ENCODE measurements around the gene CD58. TPM values are rescaled to one million over a fixed set of nuclear protein-coding genes. Genes with fewer than 3 reads are reported as not detected.

CD58 gene
- polyA plus RNA-seq, 3 donors: 16.6 to 19.1 (median 18.8) TPM

- DNase-seq (ENCODE audit: extremely low read depth in 1 of 11, low read depth in 9 of 11, low spot score in 4 of 11): no peak
Measured at GRCh38 chr1:116559304-116559761, 11.5 kb downstream of the CD58 start.

DNA sequence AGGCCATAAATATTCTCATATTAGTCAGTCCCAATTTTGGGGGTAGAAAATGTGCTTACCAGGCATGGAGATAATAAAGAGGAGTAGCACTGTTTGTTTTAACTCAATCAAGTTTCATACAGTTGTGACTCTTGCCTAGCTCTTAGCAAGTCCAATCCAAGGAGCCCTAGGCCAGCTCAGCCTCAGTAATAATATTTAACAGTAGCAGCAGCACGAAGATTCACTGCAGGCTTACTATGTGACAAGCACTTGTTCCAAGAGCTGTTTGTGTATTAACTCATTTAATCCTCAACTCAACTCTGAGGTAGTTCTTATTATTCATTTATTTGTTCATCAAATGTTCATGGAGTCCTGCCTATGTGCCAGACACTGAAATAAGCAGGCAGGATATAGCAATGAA is 12.3 kb downstream of the CD58 start:
- no peak for DNase-seq (ENCODE audit: extremely low read depth in 1 of 11, low read depth in 9 of 11, low spot score in 4 of 11)

GRCh38 chr1:116558140-116558549 is 12.7 kb downstream of the CD58 start:
- DNase-seq (ENCODE audit: extremely low read depth in 1 of 11, low read depth in 9 of 11, low spot score in 4 of 11): no peak

DNA sequence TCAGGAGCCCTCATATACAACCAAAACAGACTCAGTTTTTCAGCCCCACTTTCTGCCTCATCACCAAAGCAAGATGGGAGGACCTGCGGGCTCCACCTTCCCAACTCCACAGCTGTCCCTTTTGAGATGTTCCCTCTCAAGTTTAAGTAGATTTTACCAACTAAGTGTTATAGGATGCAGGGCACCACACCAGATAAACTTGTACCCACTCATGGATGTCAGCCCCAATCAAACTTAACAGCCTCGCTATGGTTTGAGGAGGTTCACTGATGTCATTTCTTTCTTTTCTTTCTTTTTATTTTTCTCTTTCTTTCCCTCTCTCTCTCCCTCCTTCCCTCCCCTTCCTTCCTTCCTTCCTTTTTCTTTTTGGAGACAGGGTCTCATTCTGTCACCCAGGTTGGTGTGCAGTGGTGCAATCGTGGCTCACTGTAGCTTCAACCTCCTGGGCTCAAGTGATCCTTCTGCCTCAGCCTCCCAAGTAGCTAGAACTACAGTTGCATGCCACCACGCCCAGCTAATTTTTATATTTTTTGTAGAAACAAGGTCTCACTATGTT is 13.4 kb downstream of the CD58 start:
- DNase-seq (ENCODE audit: extremely low read depth in 1 of 11, low read depth in 9 of 11, low spot score in 4 of 11): no peak

DNA sequence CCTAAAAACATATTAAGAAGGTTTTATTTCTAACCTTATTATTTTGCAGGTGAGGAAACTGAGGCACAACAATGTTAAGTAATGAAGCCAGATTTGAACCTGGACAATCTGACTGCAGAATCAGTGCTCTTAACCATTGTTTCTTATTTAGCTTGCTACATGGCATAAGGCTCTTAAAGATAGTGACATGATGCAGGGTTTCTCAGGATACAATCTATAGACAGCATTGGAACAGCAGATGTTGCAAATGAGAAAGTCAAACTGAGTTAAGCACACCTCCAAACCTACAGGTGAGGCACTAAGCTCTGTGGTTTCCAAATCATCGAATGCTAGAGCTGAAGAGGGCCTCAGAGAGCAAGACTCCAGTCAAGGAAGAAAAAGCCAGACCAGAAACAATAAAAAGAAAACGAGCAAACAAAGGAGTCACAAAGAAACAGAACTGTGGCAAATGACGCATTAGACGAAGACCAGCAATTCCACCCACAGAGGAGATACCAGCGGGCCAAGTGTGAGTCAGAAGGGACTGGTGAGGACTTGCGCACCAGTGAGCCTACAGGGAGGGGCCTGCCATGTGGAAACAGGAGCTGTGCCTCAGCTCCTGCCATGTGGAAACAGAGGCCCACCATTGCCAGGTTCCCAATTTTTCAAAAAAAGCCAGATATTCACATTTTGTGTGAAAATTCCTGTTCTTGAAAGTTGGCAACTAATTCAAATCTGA is 14.4 kb downstream of the CD58 start:
- DNase-seq (ENCODE audit: extremely low read depth in 1 of 11, low read depth in 9 of 11, low spot score in 4 of 11): no peak

GRCh38 chr1:116554924-116555323 is 15.9 kb downstream of the CD58 start:
- DNase-seq (ENCODE audit: extremely low read depth in 1 of 11, low read depth in 9 of 11, low spot score in 4 of 11): no peak

GRCh38 chr1:116553386-116554115 is 17.3 kb downstream of the CD58 start:
- DNase-seq (ENCODE audit: extremely low read depth in 1 of 11, low read depth in 9 of 11, low spot score in 4 of 11): no peak

DNA sequence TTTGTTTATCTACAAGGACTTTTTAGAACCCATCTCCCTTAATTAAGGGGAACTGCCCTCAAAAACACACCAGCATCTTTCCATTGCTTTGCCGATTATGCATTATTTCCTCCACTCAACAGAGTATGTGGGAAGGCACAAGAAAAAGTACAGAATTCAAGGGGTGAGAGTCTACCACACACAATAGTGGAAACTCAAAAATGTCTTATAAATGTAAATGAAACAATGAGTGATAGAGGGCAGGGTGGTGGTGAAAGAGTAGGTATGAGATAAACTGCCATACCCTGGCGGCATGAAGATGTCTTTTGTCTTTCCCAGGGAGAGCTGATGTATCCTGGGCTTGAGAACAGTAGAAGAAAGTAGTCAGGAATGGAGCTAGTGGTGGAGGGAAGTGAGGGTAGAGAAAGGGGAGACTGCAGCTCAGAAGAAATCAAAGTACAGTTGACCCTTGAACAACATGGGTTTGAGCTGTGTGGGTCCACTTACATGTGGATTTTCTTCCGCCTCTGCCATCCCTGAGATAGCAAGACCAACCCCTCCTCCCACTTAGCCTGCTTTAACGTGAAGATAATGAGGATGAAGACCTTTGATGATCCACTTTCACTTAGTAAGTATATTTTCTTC is 24.4 kb downstream of the CD58 start:
- DNase-seq (ENCODE audit: extremely low read depth in 1 of 11, low read depth in 9 of 11, low spot score in 4 of 11): no peak

DNA sequence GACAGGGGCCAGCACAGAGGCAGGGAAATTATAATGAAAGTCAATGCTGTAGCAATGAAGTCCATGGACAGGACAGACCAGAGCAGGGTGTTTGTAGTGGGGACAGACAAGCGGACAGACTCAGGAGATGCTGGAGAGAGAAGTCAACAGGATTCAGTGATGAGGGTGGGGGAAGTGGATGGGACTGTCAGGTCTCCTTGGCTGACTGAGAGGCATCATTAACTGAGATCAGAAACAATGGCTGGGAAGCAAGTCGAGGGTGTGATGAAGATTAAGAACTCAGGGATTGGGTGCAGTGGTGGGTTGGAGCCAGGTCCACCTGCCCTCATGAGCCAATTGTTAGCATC is 25.5 kb downstream of the CD58 start:
- DNase-seq (ENCODE audit: extremely low read depth in 1 of 11, low read depth in 9 of 11, low spot score in 4 of 11): no peak

GRCh38 chr1:116544588-116545358 is 26.1 kb downstream of the CD58 start:
- DNase-seq (ENCODE audit: extremely low read depth in 1 of 11, low read depth in 9 of 11, low spot score in 4 of 11): no peak

- DNase-seq (ENCODE audit: extremely low read depth in 1 of 11, low read depth in 9 of 11, low spot score in 4 of 11): no peak
Measured at GRCh38 chr1:116540088-116540487, 30.7 kb downstream of the CD58 start.

- no peak for DNase-seq (ENCODE audit: extremely low read depth in 1 of 11, low read depth in 9 of 11, low spot score in 4 of 11)
Measured at GRCh38 chr1:116538544-116538943, 32.3 kb downstream of the CD58 start.

DNA sequence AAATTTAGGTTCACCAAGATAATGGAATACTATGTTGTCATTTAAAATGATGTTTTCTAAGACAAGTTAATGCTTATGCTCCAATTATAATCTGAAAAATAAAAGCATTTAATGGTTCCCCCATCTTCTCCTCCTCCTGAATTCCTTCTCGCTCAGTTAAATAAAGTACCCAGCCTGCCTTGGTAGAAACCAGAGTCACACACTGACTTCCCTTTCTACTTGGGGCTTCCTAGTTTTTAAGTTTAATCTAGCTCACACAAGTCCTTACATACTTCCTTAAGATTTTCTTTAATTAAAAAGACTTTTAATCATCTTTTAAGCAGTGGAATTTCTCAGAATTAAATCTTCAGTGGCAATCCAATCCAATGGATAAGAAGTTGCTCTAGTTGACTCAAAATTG is 32.9 kb downstream of the CD58 start:
- no peak for DNase-seq (ENCODE audit: extremely low read depth in 1 of 11, low read depth in 9 of 11, low spot score in 4 of 11)

DNA sequence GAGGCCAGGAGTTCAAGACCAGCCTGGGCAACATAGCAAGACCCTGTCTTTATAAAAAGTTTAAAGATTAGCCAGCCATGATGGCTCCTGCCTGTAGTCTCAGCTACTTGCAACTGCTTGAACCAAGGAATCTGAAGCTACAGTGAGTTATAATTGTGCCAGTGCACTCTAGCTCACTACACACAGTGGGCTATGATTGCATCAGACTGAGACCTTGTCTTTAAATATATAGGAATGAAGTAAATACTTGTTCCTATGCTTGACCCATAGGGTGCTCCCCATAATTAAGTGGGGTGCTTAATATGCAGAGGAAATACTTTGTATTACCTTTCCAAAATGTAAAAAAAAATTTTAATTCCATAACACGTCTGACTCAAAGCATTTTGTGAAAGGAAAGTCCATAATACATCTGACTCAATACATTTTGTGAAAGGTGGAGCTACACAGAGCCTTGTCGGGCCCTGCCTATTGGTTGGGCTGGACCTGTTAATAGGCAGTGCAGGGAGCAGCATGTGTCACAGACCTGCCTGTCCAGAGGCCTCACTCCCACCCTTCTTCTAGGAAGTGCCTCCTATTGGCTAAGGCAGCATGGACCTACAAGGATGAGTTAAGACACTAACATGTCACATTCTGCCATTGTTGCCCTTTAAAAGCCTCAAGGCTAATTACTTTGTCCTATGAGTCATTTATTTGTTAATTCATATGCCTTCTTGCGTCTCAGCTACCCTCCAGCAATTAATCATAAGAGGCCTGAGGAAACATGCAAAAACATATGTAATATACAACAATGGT is 33.6 kb downstream of the CD58 start:
- no peak for DNase-seq (ENCODE audit: extremely low read depth in 1 of 11, low read depth in 9 of 11, low spot score in 4 of 11)

- DNase-seq (ENCODE audit: extremely low read depth in 1 of 11, low read depth in 9 of 11, low spot score in 4 of 11): no peak
Measured at GRCh38 chr1:116534014-116534739, 36.6 kb downstream of the CD58 start.

DNA sequence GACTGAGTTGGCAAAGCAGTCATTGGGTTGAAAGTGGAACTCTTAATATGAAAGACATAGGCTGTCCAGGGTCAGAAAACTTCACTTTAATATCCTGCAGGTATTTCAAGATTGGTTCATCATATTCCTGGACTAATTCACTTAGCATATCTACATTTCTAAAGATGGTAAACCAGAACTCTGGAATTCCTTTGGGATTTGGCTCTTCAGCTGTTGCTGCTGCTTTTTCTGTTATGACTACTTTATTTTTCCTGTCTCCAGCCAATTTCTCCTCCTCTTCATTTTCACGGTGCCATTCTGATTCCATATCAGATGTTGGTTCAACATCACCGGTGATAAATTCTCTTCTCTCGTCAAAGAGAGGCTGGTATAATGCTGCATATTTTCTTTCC is 37.4 kb downstream of the CD58 start:
- no peak for DNase-seq (ENCODE audit: extremely low read depth in 1 of 11, low read depth in 9 of 11, low spot score in 4 of 11)

DNA sequence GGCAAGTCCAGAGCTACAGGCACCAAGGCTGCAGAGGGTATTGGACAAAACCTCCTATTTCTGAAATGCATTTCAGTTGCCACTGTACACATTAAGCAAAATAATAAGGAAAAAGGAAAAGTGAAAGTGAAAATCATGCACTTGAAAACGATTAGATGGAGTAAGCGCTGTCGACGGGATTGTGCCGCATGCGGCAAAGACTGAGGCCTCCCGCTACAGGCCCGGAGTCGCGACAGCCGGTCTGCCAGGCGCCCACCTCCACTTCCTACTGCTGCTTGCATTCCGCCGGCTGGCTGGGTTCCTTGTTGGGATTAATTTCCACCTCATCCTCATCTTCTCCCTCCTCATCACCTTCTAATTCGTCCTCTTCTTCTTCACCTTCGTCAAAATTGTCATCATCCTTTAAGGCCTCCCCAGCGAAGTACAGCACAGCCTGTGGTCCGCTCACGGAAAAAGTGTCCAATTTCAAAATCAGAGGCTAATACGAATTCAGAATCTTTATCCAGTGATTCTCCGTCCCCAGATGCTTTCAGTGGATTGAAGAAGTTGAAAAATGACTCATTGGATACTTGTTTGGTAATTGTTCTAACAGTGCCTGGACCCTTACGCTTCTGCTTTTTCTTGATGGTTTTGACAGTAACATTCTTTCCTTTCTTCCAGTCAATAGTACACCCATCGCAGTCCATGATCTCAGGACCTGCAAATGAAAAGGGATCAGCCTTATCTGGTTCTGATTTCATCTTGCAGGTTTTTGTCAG is 38.0 kb downstream of the CD58 start:
- no peak for DNase-seq (ENCODE audit: extremely low read depth in 1 of 11, low read depth in 9 of 11, low spot score in 4 of 11)

Measured in renal cortex interstitium (tissue), 11 donors.